ENCODE measurements around the gene KCTD6.

The KCTD6 gene

GRCh38 chr3:58494107-58494506 is 2.2 kb downstream of the KCTD6 start:
- TF ChIP-seq CTCF (IDR thresholded peaks at IDR 0.05; ENCODE audit: insufficient read depth, low read depth, low read length, missing control alignments), result no peak
- no peak for DNase-seq (ENCODE audit: low read depth)
- H3K4me3 ChIP-seq (ENCODE audit: low read length), result no peak overlapping the region

GRCh38 chr3:58495101-58495500 is 3.2 kb downstream of the KCTD6 start:
- no peak for DNase-seq (ENCODE audit: low read depth)
- no peak overlapping the region for H3K4me3 ChIP-seq (ENCODE audit: low read length)
- no peak for TF ChIP-seq CTCF (IDR thresholded peaks at IDR 0.05; ENCODE audit: insufficient read depth, low read depth, low read length, missing control alignments)

GRCh38 chr3:58496206-58496857 is 4.4 kb downstream of the KCTD6 start:
- no peak overlapping the region for H3K4me3 ChIP-seq (ENCODE audit: low read length)
- no peak for TF ChIP-seq CTCF (IDR thresholded peaks at IDR 0.05; ENCODE audit: insufficient read depth, low read depth, low read length, missing control alignments)
- no peak for DNase-seq (ENCODE audit: low read depth)

GRCh38 chr3:58497097-58497496 is 5.2 kb downstream of the KCTD6 start:
- no peak overlapping the region for H3K4me3 ChIP-seq (ENCODE audit: low read length)
- DNase-seq (ENCODE audit: low read depth), result peak; percentile 24

GRCh38 chr3:58502872-58503271 is 11.0 kb downstream of the KCTD6 start:
- TF ChIP-seq CTCF (IDR thresholded peaks at IDR 0.05; ENCODE audit: insufficient read depth, low read depth, low read length, missing control alignments), result no peak
- no peak for DNase-seq (ENCODE audit: low read depth)
- H3K4me3 ChIP-seq (ENCODE audit: low read length), result no peak overlapping the region

More at GRCh38 chr3:58497097-58497496, 5.2 kb downstream of the KCTD6 start:
- no peak for TF ChIP-seq CTCF (IDR thresholded peaks at IDR 0.05; ENCODE audit: insufficient read depth, low read depth, low read length, missing control alignments)

GRCh38 chr3:58507356-58508078 is 15.6 kb downstream of the KCTD6 start:
- TF ChIP-seq CTCF (IDR thresholded peaks at IDR 0.05; ENCODE audit: insufficient read depth, low read depth, low read length, missing control alignments), result no peak
- no peak overlapping the region for H3K4me3 ChIP-seq (ENCODE audit: low read length)
- DNase-seq (ENCODE audit: low read depth), result no peak

All from epithelial cell of esophagus (primary cell).